ENCODE measurements around the gene MYL7.

DNA sequence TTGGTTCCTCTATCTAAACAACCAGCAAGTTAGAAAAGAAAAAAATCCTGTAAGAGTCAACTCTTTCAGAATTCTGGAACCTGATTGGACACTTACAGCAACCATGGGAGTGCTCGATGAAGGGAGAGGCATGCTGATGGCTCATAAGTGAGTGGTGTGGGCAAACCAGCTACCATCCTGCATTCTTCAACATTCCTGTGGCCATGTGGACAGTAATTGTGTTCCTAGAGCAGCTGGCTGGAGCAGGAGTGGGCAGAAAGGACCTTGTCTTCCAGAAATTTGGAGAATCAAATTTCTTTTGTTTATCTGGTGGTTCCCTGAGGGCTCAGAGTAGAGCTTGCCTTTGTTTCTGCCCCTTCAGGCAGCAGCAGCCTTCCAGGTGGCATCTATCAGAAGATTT is 22.5 kb upstream of the MYL7 start:
- no peak for TF ChIP-seq EZH2 (optimal IDR thresholded peaks at IDR 0.05; ENCODE audit: low read depth, low read length)
- no peak for TF ChIP-seq EZH2phosphoT487 (IDR thresholded peaks at IDR 0.05; ENCODE audit: low read length)
- TF ChIP-seq, protein P1, sequence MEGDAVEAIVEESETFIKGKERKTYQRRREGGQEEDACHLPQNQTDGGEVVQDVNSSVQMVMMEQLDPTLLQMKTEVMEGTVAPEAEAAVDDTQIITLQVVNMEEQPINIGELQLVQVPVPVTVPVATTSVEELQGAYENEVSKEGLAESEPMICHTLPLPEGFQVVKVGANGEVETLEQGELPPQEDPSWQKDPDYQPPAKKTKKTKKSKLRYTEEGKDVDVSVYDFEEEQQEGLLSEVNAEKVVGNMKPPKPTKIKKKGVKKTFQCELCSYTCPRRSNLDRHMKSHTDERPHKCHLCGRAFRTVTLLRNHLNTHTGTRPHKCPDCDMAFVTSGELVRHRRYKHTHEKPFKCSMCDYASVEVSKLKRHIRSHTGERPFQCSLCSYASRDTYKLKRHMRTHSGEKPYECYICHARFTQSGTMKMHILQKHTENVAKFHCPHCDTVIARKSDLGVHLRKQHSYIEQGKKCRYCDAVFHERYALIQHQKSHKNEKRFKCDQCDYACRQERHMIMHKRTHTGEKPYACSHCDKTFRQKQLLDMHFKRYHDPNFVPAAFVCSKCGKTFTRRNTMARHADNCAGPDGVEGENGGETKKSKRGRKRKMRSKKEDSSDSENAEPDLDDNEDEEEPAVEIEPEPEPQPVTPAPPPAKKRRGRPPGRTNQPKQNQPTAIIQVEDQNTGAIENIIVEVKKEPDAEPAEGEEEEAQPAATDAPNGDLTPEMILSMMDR (IDR thresholded peaks at IDR 0.05; ENCODE audit: low read length) = no peak

Measured in MM.1S (cell line).